ENCODE results near the gene FLOT2.

GRCh38 chr17:28885363-28885762 is 12.2 kb downstream of the FLOT2 start:
- TF ChIP-seq GATA2 (IDR thresholded peaks at IDR 0.05; ENCODE audit: low read depth, low read length) (no peak), GATA3 (IDR thresholded peaks at IDR 0.05; ENCODE audit: low read depth, low read length) (no peak)
